Activated CD4-positive, alpha-beta T cell treated with anti-CD3 and anti-CD28 coated beads for 48 hours (primary cell): ENCODE results near the gene SMURF1.
A peak's percentile ranks its signal among the peaks of the same experiment; 100 is the strongest.
"Not testable (repeated sequence)": the region's sequence is repeated elsewhere in the genome, so short reads cannot be mapped to it uniquely, and the experiment has no call there.

Experiments used
- DNase-seq: peaks from one replicate; pipeline ENCODE4 v3.0.0-alpha.2; 2020

Gene SMURF1

GRCh38 chr7:99046722-99047121 is 97.2 kb downstream of the SMURF1 start:
- no peak for DNase-seq

GRCh38 chr7:99046262-99046661 is 97.6 kb downstream of the SMURF1 start:
- not testable (repeated sequence) for DNase-seq

- DNase-seq: not testable (repeated sequence)
Observed at GRCh38 chr7:99044858-99045257, 99.0 kb downstream of the SMURF1 start.

GRCh38 chr7:99042957-99043356 is 101.0 kb downstream of the SMURF1 start:
- no peak for DNase-seq

- DNase-seq: no peak
Observed at GRCh38 chr7:99041526-99041925, 102.4 kb downstream of the SMURF1 start.

GRCh38 chr7:99040104-99040958 is 103.6 kb downstream of the SMURF1 start:
- DNase-seq: peak; percentile 68

- no peak for DNase-seq
Observed at GRCh38 chr7:99039384-99039891, 104.5 kb downstream of the SMURF1 start.

- DNase-seq: no peak
Observed at GRCh38 chr7:99038086-99038855, 105.6 kb downstream of the SMURF1 start.

- no peak for DNase-seq
Observed at GRCh38 chr7:99037327-99037940, 106.5 kb downstream of the SMURF1 start.

- DNase-seq: peak; percentile 20
Observed at GRCh38 chr7:99036546-99037111, 107.3 kb downstream of the SMURF1 start.

- no peak for DNase-seq
Observed at GRCh38 chr7:99035723-99036545, 108.0 kb downstream of the SMURF1 start.

GRCh38 chr7:99034932-99035722 is 108.8 kb downstream of the SMURF1 start:
- DNase-seq: no peak

- DNase-seq: no peak
Observed at GRCh38 chr7:99033765-99034164, 110.1 kb downstream of the SMURF1 start.

- no peak for DNase-seq
Observed at GRCh38 chr7:99032928-99033327, 111.0 kb downstream of the SMURF1 start.

GRCh38 chr7:99031496-99031895 is 112.4 kb downstream of the SMURF1 start:
- no peak for DNase-seq

GRCh38 chr7:99030951-99031350 is 113.0 kb downstream of the SMURF1 start:
- DNase-seq: no peak

GRCh38 chr7:99030457-99030856 is 113.5 kb downstream of the SMURF1 start:
- no peak for DNase-seq

GRCh38 chr7:99029466-99030435 is 114.2 kb downstream of the SMURF1 start:
- no peak for DNase-seq

- no peak for DNase-seq
Observed at GRCh38 chr7:99028261-99028973, 115.5 kb downstream of the SMURF1 start.
